Activated naive CD8-positive, alpha-beta T cell treated with anti-CD3 and anti-CD28 coated beads, Interleukin-2, amount 50 U/mL, for 24 hours (primary cell): Measurements from ENCODE around the gene ATP2B3.

Experiments used
- ATAC-seq: fragments of 150-1000 bp; cut with Tn5 transposase; one replicate; pipeline ENCODE4 v1.10.0; 2021
- DNase-seq: peaks from one replicate; pipeline ENCODE4 v3.0.0; 2021
- H3K27ac Mint-ChIP-seq: one replicate; pipeline ENCODE4 v1.8.0; 2021; ENCODE audit warnings: mild to moderate bottlenecking, mixed read lengths
- H3K27me3 Mint-ChIP-seq: one replicate; pipeline ENCODE4 v1.8.0; 2021; ENCODE audit warnings: mixed read lengths
- H3K36me3 Mint-ChIP-seq: one replicate; pipeline ENCODE4 v1.8.0; 2021; ENCODE audit warnings: low read depth, mixed read lengths
- H3K4me1 Mint-ChIP-seq: one replicate; pipeline ENCODE4 v1.8.0; 2021; ENCODE audit warnings: mixed read lengths
- H3K4me3 Mint-ChIP-seq: one replicate; pipeline ENCODE4 v1.8.0; 2021; ENCODE audit warnings: mild to moderate bottlenecking, moderate library complexity, mixed read lengths
- H3K9me3 Mint-ChIP-seq: one replicate; pipeline ENCODE4 v1.8.0; 2021; ENCODE audit warnings: mixed read lengths

The ATP2B3 gene

DNA sequence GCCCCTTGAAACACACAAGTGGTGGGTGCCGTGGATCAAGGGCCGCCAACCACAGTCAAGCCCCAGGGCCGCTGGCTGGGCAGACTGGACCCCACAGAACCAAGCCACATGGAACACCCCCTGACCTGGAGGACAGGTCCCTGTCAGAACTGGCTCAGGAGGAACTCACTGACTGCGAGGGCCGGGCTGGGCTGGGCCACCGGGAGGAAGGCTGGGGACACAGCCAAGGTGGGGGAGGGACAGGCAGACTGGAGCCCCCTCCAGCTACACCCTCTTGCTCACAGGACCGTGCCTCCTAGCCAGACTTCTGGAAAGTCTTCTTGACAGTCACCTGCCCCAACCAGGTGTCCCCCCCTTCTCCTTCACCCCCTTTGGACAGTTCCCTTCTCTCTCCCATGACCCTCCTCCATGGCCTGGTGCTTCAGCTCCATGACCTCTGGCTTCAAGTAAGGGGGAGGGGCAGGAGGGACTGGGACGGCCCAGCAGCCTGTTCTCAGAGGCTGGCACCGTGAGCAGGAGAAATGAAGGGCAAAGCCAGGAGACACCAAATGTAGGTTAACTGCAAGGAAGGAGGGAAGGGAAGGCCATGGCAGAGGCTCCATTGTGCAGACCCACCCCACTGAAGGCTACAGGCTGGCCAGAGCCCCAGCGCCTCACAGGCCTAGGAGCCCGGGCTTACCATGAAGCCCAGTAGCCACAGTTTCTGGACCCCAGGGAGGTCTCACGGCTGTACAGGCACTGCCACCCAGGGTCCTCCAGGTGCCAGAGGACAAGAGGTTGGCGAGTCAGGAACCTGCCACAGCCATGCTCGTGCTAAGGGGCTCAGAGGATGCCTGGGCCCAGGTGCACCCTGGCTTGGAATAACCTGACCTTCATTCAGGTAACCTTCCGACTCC is 107.0 kb downstream of the ATP2B3 start:
- H3K9me3 Mint-ChIP-seq: no peaks in the 10 kb centered on the region
- ATAC-seq (no peak), DNase-seq (no peak)
- H3K4me3 Mint-ChIP-seq: no peak overlapping the region
- no peaks in the 10 kb centered on the region for H3K27me3 Mint-ChIP-seq
- no peak overlapping the region for H3K27ac Mint-ChIP-seq
- H3K4me1 Mint-ChIP-seq: no peaks in the 10 kb centered on the region
- no peaks in the 10 kb centered on the region for H3K36me3 Mint-ChIP-seq

DNA sequence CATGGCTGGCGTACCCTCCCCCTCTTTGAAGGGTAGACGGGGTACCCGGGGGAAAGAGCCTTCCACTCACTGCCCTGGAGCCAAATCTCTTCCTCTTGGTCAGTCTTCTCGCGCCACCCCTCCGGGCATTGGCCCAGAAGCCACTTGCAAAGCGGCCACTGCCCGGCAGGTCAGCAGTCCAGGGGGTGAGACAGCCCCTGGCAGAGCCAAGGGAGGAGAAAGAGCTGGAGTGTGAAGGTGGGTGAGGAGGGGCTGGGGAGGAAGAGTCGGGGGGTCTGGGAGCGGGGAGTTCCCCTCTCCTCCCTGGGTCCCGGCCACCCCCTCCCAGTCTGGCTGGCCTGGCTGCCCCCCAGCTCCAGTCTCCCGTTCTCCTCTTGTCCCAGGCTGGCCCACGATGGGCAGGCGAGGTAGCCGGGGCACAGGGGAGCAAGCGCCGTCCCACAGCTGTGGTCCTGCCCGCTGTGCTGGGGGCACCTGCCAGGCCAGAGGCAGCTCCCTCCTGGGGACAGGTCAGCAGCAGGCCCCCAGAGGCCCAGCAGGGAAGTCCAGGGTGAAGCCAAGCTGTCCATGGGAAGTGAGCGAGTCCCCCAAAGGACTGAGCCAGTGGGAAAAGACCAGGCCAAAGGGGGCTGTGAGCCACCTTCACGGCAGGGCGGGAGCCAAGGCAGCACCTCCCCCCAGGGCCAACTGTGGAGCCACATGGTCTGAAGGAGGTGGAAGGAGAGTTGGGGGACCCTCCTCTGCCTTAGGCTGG is 108.0 kb downstream of the ATP2B3 start:
- ATAC-seq: no peak
- H3K36me3 Mint-ChIP-seq: no peaks in the 10 kb centered on the region
- H3K9me3 Mint-ChIP-seq: no peaks in the 10 kb centered on the region
- H3K4me1 Mint-ChIP-seq: no peaks in the 10 kb centered on the region
- H3K27ac Mint-ChIP-seq: no peak overlapping the region
- no peaks in the 10 kb centered on the region for H3K27me3 Mint-ChIP-seq
- no peak for DNase-seq
- no peak overlapping the region for H3K4me3 Mint-ChIP-seq

DNA sequence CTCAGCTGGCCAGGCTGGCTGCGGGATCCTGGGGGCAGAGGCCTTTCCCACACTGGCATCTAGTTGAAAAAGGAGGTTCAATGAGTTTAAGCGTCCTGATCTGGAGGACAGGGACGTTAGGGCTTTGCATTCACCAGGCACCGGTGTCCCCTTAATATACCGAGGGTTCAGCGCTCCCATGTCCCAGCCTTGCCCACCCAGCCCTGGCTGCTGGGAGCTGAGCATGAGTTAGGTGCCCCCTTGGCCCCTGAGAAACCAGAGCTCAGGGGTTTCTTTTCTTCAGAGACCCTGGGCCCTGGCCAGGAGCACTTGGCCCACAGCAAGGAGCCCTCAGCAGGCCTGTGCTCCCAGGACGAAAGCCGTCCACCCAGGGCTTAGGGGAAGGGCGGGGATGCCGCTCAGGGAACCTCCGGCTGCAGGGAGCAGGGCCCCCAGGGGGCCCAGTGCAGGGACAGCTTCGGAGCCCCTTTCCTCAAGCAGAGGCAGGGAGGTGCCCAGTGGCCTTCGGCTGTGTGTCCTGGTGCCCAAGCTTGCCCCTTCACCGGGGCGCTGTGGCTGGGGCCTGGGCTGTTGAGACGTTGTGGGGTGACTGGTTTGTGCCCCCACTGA is 108.7 kb downstream of the ATP2B3 start:
- no peak for ATAC-seq
- Mint-ChIP-seq H3K27me3 (no peaks in the 10 kb centered on the region), H3K9me3 (no peaks in the 10 kb centered on the region), H3K27ac (no peak overlapping the region), H3K36me3 (no peaks in the 10 kb centered on the region), H3K4me3 (no peak overlapping the region), H3K4me1 (no peaks in the 10 kb centered on the region)
- no peak for DNase-seq

DNA sequence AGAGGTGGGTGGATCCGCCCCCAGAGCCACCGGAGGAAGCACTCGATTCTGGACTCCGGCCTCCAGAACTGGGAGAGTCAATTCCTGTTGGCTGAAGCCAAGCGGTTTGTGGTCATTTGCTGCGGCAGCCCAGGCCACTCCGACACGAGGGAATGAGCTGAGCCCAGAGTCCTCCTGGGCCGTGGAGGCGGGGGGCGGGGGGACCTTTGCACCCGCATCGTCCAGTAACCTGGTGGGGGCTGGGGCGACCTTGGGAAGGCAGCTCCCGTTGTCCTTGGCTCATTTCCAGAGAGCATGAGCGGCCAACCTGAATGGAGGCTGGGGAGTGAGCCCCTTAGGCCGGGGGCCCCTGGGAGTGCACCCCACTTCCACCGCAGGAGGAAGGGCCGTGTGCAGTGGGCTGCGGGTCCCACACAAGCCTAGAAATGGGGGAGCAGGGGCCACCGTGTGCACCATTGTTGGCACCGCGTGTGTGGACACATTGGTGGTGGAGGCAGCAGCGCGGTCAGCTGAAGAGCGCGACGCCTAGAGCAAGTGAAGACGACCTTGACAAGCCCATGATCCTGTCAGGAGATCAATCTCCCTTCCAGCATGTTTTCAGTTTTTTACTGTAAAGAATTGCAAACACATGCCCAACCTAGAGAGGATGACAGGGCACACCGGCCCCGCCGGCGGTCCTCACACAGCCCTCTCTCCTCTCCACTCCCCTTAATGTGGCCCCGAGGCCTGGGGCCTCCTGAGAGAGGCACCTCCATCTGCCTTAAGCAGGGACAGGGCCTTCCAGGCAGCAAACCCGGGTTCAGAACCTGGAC is 109.6 kb downstream of the ATP2B3 start:
- H3K4me3 Mint-ChIP-seq: no peak overlapping the region
- DNase-seq (no peak), ATAC-seq (no peak)
- H3K9me3 Mint-ChIP-seq: no peaks in the 10 kb centered on the region
- no peaks in the 10 kb centered on the region for H3K4me1 Mint-ChIP-seq
- H3K36me3 Mint-ChIP-seq: no peaks in the 10 kb centered on the region
- no peak overlapping the region for H3K27ac Mint-ChIP-seq
- H3K27me3 Mint-ChIP-seq: no peaks in the 10 kb centered on the region

DNA sequence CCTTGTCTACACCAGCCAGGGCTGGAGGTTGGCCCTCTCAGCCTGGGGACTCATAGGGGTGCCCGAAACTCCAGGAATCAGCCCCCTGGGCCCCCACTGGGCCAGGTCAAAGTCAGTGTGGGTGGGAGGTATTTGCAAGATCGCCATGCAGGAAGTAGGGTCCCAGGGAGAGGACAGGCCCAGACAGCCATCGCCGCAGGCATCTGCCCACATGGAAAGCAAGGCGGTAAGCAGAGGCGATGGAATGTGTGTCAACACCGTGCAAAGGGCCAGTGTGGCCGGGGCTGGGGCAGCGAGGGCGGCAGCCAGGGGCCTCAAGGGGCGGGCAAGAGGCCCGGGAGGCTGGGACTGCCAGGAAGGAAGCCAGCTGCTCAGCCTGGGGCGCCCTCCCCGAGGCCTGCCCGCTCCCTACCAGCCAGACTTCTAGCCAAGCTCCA is 110.3 kb downstream of the ATP2B3 start:
- Mint-ChIP-seq H3K27me3 (no peaks in the 10 kb centered on the region), H3K4me3 (no peak overlapping the region), H3K4me1 (no peaks in the 10 kb centered on the region), H3K36me3 (no peaks in the 10 kb centered on the region), H3K27ac (no peak overlapping the region), H3K9me3 (no peaks in the 10 kb centered on the region)
- ATAC-seq: no peak
- no peak for DNase-seq

DNA sequence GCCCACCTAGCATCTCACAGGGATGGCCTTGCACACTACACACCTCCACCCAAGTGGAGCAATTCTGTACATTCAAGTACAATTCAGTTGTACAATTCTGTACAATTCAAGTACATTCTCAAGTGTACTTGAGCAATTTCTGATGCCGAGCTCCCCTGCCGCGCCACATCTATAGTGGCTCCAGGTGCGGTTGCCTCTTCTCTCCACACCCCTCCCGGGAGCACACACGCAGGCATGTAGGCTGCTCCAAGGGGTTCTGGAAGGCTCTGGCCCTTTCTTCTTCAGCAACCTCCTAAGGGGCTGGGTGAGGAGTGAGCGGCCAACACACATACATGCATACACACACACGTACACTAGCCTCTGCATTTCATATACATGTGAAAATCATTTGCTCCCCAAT is 110.7 kb downstream of the ATP2B3 start:
- Mint-ChIP-seq H3K4me3 (no peak overlapping the region), H3K4me1 (no peaks in the 10 kb centered on the region), H3K36me3 (no peaks in the 10 kb centered on the region), H3K27ac (no peak overlapping the region), H3K27me3 (no peaks in the 10 kb centered on the region), H3K9me3 (no peaks in the 10 kb centered on the region)
- no peak for DNase-seq
- no peak for ATAC-seq

DNA sequence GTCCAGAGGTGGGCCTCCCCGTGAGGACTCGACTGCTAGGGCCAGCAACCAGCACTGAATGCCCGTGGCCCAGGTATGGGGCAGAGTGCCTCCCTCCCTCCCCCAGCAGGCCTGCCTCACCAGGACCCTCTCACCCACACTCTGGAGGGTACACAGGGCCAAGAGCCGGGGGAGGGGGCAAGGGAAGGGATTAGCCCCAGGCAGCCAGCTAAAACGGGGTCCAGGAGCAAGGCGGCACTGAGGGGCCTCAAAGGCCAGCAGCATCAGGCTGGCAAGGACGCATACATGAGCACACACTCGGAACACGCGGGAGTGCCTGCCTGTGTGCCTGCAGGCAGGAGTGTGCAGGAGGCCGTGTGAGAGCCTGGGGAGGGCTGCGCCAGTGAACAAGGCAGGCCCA is 111.2 kb downstream of the ATP2B3 start:
- Mint-ChIP-seq H3K27ac (no peak overlapping the region), H3K9me3 (no peaks in the 10 kb centered on the region), H3K4me1 (no peaks in the 10 kb centered on the region), H3K36me3 (no peaks in the 10 kb centered on the region), H3K27me3 (no peaks in the 10 kb centered on the region), H3K4me3 (no peak overlapping the region)
- ATAC-seq (no peak), DNase-seq (no peak)

DNA sequence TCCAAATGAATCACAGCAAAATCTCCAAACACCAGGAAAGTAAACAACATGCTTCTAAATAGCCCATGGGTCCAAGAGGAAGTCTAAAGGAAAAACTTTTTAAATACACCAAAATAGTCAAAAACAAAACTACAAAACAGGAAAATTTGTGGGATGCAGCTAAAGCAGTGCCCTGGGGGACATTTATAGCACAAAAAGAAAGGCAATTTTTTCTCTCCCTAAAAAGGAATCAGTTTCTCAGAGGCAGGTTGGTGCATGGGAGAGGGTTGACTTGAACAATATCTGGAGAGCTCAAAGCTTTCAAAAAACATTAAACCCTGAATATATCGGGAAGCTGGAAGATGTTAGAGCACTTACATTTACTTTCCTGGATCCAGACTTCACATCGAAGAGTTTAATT is 113.9 kb downstream of the ATP2B3 start:
- DNase-seq (no peak), ATAC-seq (no peak)
- no peak overlapping the region for H3K4me3 Mint-ChIP-seq
- H3K27ac Mint-ChIP-seq: no peak overlapping the region
- no peaks in the 10 kb centered on the region for H3K27me3 Mint-ChIP-seq
- no peaks in the 10 kb centered on the region for H3K36me3 Mint-ChIP-seq
- no peaks in the 10 kb centered on the region for H3K4me1 Mint-ChIP-seq
- H3K9me3 Mint-ChIP-seq: no peaks in the 10 kb centered on the region

DNA sequence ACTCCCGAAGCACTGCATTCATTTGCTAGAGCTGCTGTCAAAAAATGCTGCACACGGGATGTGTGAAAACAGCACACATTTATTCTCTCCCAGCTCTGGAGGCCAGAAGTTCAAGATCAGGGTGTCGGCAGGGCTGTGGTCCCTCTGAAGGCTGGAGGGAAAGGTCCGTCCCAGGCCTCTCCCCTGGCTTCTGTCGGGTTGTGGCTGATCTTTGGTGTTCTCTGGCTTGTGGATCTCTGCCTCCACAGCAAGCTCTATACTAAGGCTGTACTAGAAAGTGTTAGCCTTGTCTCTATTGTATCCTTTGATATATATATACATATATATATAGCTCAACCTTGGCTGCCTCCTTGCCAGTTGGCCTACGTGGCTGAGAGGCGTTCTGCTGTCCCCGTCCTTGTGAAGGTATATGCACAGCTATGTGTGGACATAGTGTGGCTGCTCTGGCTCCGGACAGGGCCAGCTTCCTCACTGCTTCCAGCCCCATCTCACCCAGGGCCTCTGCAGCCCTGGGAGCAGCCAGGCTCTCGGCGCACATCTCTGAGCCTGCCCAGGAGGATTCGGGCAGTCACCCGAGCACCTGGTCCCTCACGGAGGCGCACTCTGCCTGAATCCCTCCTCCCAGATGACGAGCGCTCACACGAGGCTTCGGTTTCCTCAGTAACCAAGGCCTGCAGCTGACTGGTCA is 114.6 kb downstream of the ATP2B3 start:
- no peaks in the 10 kb centered on the region for H3K9me3 Mint-ChIP-seq
- H3K27ac Mint-ChIP-seq: no peak overlapping the region
- H3K36me3 Mint-ChIP-seq: no peaks in the 10 kb centered on the region
- DNase-seq (no peak), ATAC-seq (no peak)
- H3K4me3 Mint-ChIP-seq: no peak overlapping the region
- no peaks in the 10 kb centered on the region for H3K27me3 Mint-ChIP-seq
- no peaks in the 10 kb centered on the region for H3K4me1 Mint-ChIP-seq
